ENCODE measurements around the gene FYCO1.

Gene FYCO1

GRCh38 chr3:45940781-45941365 lies 54.8 kb downstream of the FYCO1 start:
- no peak overlapping the region for H3K4me3 ChIP-seq (replicated peaks; ENCODE audit: insufficient read depth, low read length)
- TF ChIP-seq CTCF (IDR thresholded peaks at IDR 0.05; ENCODE audit: insufficient read depth, low read length): no peak
- TF ChIP-seq POLR2AphosphoS5 (IDR thresholded peaks at IDR 0.05; ENCODE audit: low read depth): no peak
- TF ChIP-seq GABPA (IDR thresholded peaks at IDR 0.05; ENCODE audit: low read depth): no peak
- no peak for TF ChIP-seq SPI1 (IDR thresholded peaks at IDR 0.05; ENCODE audit: borderline replicate concordance, low read depth)
- TF ChIP-seq, protein P1, sequence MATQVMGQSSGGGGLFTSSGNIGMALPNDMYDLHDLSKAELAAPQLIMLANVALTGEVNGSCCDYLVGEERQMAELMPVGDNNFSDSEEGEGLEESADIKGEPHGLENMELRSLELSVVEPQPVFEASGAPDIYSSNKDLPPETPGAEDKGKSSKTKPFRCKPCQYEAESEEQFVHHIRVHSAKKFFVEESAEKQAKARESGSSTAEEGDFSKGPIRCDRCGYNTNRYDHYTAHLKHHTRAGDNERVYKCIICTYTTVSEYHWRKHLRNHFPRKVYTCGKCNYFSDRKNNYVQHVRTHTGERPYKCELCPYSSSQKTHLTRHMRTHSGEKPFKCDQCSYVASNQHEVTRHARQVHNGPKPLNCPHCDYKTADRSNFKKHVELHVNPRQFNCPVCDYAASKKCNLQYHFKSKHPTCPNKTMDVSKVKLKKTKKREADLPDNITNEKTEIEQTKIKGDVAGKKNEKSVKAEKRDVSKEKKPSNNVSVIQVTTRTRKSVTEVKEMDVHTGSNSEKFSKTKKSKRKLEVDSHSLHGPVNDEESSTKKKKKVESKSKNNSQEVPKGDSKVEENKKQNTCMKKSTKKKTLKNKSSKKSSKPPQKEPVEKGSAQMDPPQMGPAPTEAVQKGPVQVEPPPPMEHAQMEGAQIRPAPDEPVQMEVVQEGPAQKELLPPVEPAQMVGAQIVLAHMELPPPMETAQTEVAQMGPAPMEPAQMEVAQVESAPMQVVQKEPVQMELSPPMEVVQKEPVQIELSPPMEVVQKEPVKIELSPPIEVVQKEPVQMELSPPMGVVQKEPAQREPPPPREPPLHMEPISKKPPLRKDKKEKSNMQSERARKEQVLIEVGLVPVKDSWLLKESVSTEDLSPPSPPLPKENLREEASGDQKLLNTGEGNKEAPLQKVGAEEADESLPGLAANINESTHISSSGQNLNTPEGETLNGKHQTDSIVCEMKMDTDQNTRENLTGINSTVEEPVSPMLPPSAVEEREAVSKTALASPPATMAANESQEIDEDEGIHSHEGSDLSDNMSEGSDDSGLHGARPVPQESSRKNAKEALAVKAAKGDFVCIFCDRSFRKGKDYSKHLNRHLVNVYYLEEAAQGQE (IDR thresholded peaks at IDR 0.05; ENCODE audit: insufficient replicate concordance, low read depth): no peak
- no peaks in the 10 kb centered on the region for H3K27me3 ChIP-seq (ENCODE audit: insufficient read depth, poor library complexity, severe bottlenecking)
- no peak overlapping the region for H3K27ac ChIP-seq (replicated peaks)
- no peak for DNase-seq (ENCODE audit: low read depth in 1 of 2, low spot score in 1 of 2)

- no peaks in the 10 kb centered on the region for H3K27me3 ChIP-seq (ENCODE audit: insufficient read depth, poor library complexity, severe bottlenecking)
- TF ChIP-seq POLR2AphosphoS5 (IDR thresholded peaks at IDR 0.05; ENCODE audit: low read depth): no peak
- TF ChIP-seq SPI1 (IDR thresholded peaks at IDR 0.05; ENCODE audit: borderline replicate concordance, low read depth): no peak
- TF ChIP-seq CTCF (IDR thresholded peaks at IDR 0.05; ENCODE audit: insufficient read depth, low read length): no peak
- TF ChIP-seq, protein P1 (IDR thresholded peaks at IDR 0.05; ENCODE audit: insufficient replicate concordance, low read depth): no peak
- TF ChIP-seq GABPA (IDR thresholded peaks at IDR 0.05; ENCODE audit: low read depth): no peak
- no peak overlapping the region for H3K27ac ChIP-seq (replicated peaks)
- no peak for DNase-seq (ENCODE audit: low read depth in 1 of 2, low spot score in 1 of 2)
- H3K4me3 ChIP-seq (replicated peaks; ENCODE audit: insufficient read depth, low read length): no peak overlapping the region
These were observed 55.4 kb downstream of the FYCO1 start for GRCh38 chr3:45940004-45940780.

DNA sequence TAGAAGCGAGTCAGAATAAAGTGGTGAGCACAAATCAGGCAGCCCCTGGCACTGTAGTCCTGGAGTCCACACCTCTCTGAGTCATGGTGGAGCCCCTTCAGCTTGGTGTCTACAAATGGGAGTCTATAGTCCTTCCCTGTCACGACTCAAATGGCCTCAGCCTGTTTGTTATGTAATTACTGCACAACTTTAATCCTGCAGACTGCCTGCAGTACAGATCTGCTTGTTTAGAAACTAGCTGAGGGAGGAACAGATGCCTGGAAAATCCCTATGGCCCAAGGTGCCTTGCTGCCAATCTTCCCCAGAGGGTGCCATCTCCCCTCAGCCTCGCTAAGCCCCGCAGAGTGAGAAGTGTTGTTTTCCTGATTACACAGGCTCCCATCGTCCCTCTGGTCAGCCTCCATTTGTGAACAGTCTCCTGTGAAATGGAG lies 56.3 kb downstream of the FYCO1 start:
- Histone ChIP-seq H3K4me3 (replicated peaks; ENCODE audit: insufficient read depth, low read length) (no peak overlapping the region), H3K27me3 (ENCODE audit: insufficient read depth, poor library complexity, severe bottlenecking) (no peaks in the 10 kb centered on the region), H3K27ac (replicated peaks) (no peak overlapping the region)
- TF ChIP-seq, protein P1 (IDR thresholded peaks at IDR 0.05; ENCODE audit: insufficient replicate concordance, low read depth): no peak
- TF ChIP-seq CTCF (IDR thresholded peaks at IDR 0.05; ENCODE audit: insufficient read depth, low read length) (no peak), SPI1 (IDR thresholded peaks at IDR 0.05; ENCODE audit: borderline replicate concordance, low read depth) (no peak), GABPA (IDR thresholded peaks at IDR 0.05; ENCODE audit: low read depth) (no peak), POLR2AphosphoS5 (IDR thresholded peaks at IDR 0.05; ENCODE audit: low read depth) (no peak)
- DNase-seq (ENCODE audit: low read depth in 1 of 2, low spot score in 1 of 2): no peak

All from HL-60 (cell line).